Measurements from ENCODE around the gene OR51F1.

OR51F1 gene

DNA sequence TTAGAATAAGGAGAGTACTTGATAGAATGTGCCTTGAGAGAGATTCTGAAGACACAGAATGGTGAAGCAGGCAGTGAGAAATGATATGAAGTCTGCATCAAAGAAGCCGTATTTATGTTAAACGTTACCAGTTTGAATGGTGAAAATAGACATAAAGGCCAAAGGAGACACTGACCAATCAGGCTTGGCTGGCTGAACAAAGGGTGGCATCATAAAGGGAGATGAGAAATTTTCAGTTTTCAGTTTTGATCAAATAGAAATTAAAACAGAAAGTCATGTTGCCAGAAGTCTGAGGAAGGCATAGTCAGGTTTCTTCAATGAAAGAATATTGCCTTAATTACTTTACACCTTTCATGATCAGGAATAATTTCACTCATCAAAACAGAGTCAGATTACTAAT, 6.6 kb downstream of the OR51F1 start:
- no peak for TF ChIP-seq ZNF565 (CRISPR knock-in tag; conservative IDR thresholded peaks at IDR 0.05; ENCODE audit: low read depth)
- no peak for TF ChIP-seq GLIS3 (CRISPR knock-in tag; IDR thresholded peaks at IDR 0.05)
- TF ChIP-seq ARNTL (CRISPR knock-in tag; IDR thresholded peaks at IDR 0.05; ENCODE audit: borderline replicate concordance, low read depth), result no peak
- no peak for TF ChIP-seq SNAI2 (CRISPR knock-in tag; IDR thresholded peaks at IDR 0.05)
- TF ChIP-seq, protein P1, sequence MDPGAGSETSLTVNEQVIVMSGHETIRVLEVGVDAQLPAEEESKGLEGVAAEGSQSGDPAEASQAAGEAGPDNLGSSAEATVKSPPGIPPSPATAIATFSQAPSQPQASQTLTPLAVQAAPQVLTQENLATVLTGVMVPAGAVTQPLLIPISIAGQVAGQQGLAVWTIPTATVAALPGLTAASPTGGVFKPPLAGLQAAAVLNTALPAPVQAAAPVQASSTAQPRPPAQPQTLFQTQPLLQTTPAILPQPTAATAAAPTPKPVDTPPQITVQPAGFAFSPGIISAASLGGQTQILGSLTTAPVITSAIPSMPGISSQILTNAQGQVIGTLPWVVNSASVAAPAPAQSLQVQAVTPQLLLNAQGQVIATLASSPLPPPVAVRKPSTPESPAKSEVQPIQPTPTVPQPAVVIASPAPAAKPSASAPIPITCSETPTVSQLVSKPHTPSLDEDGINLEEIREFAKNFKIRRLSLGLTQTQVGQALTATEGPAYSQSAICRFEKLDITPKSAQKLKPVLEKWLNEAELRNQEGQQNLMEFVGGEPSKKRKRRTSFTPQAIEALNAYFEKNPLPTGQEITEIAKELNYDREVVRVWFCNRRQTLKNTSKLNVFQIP (CRISPR knock-in tag; IDR thresholded peaks at IDR 0.05; ENCODE audit: borderline replicate concordance, low read depth), result no peak
- TF ChIP-seq TCF4 (CRISPR knock-in tag; IDR thresholded peaks at IDR 0.05; ENCODE audit: borderline replicate concordance), result no peak
- TF ChIP-seq PPARA (CRISPR knock-in tag; IDR thresholded peaks at IDR 0.05; ENCODE audit: borderline replicate concordance), result no peak
- TF ChIP-seq, protein P2, sequence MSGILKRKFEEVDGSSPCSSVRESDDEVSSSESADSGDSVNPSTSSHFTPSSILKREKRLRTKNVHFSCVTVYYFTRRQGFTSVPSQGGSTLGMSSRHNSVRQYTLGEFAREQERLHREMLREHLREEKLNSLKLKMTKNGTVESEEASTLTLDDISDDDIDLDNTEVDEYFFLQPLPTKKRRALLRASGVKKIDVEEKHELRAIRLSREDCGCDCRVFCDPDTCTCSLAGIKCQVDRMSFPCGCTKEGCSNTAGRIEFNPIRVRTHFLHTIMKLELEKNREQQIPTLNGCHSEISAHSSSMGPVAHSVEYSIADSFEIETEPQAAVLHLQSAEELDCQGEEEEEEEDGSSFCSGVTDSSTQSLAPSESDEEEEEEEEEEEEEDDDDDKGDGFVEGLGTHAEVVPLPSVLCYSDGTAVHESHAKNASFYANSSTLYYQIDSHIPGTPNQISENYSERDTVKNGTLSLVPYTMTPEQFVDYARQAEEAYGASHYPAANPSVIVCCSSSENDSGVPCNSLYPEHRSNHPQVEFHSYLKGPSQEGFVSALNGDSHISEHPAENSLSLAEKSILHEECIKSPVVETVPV (CRISPR knock-in tag; IDR thresholded peaks at IDR 0.05), result no peak
- TF ChIP-seq ZNF8 (CRISPR knock-in tag; IDR thresholded peaks at IDR 0.05), result no peak
- TF ChIP-seq RARB (CRISPR knock-in tag; IDR thresholded peaks at IDR 0.05), result no peak
- TF ChIP-seq, protein P3, sequence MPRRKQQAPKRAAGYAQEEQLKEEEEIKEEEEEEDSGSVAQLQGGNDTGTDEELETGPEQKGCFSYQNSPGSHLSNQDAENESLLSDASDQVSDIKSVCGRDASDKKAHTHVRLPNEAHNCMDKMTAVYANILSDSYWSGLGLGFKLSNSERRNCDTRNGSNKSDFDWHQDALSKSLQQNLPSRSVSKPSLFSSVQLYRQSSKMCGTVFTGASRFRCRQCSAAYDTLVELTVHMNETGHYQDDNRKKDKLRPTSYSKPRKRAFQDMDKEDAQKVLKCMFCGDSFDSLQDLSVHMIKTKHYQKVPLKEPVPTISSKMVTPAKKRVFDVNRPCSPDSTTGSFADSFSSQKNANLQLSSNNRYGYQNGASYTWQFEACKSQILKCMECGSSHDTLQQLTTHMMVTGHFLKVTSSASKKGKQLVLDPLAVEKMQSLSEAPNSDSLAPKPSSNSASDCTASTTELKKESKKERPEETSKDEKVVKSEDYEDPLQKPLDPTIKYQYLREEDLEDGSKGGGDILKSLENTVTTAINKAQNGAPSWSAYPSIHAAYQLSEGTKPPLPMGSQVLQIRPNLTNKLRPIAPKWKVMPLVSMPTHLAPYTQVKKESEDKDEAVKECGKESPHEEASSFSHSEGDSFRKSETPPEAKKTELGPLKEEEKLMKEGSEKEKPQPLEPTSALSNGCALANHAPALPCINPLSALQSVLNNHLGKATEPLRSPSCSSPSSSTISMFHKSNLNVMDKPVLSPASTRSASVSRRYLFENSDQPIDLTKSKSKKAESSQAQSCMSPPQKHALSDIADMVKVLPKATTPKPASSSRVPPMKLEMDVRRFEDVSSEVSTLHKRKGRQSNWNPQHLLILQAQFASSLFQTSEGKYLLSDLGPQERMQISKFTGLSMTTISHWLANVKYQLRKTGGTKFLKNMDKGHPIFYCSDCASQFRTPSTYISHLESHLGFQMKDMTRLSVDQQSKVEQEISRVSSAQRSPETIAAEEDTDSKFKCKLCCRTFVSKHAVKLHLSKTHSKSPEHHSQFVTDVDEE (CRISPR knock-in tag; IDR thresholded peaks at IDR 0.05), result no peak
- no peak for TF ChIP-seq ZFP3 (CRISPR knock-in tag; IDR thresholded peaks at IDR 0.05)
- TF ChIP-seq OSR1 (CRISPR knock-in tag; IDR thresholded peaks at IDR 0.05), result no peak
- TF ChIP-seq BACH2 (CRISPR knock-in tag; IDR thresholded peaks at IDR 0.05; ENCODE audit: borderline replicate concordance), result no peak
- TF ChIP-seq ESRRG (CRISPR knock-in tag; IDR thresholded peaks at IDR 0.05), result no peak
- no peak for TF ChIP-seq CSDC2 (CRISPR knock-in tag; IDR thresholded peaks at IDR 0.05)
- TF ChIP-seq ZFP30 (CRISPR knock-in tag; IDR thresholded peaks at IDR 0.05), result no peak
- TF ChIP-seq TOX (CRISPR knock-in tag; IDR thresholded peaks at IDR 0.05; ENCODE audit: borderline replicate concordance), result no peak
- TF ChIP-seq, protein P4, sequence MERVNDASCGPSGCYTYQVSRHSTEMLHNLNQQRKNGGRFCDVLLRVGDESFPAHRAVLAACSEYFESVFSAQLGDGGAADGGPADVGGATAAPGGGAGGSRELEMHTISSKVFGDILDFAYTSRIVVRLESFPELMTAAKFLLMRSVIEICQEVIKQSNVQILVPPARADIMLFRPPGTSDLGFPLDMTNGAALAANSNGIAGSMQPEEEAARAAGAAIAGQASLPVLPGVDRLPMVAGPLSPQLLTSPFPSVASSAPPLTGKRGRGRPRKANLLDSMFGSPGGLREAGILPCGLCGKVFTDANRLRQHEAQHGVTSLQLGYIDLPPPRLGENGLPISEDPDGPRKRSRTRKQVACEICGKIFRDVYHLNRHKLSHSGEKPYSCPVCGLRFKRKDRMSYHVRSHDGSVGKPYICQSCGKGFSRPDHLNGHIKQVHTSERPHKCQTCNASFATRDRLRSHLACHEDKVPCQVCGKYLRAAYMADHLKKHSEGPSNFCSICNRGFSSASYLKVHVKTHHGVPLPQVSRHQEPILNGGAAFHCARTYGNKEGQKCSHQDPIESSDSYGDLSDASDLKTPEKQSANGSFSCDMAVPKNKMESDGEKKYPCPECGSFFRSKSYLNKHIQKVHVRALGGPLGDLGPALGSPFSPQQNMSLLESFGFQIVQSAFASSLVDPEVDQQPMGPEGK (CRISPR knock-in tag; IDR thresholded peaks at IDR 0.05; ENCODE audit: borderline replicate concordance), result no peak
- no peak for ATAC-seq

DNA sequence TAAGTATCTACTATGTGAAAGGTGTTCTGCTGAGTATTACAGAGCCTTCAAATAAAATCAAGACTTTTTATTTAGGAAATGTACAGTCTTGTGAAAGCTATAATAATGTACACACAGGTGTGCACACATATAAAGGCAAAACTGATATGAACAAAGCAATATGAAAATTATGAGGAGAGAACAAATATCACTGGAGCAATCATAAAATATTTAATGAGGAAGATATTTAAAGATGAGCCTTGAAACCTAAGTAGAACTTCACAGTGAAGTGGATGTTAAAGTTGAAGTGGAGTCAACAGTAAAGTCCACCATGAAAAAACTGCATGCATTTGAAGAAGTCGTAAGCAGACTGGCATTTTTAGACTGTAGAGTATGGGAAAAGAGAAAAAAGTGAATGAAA, 18.5 kb downstream of the OR51F1 start:
- ATAC-seq, result no peak
- TF ChIP-seq, protein P2 (CRISPR knock-in tag; IDR thresholded peaks at IDR 0.05), result no peak
- TF ChIP-seq BACH2 (CRISPR knock-in tag; IDR thresholded peaks at IDR 0.05; ENCODE audit: borderline replicate concordance) (no peak), ESRRG (CRISPR knock-in tag; IDR thresholded peaks at IDR 0.05) (no peak), ARNTL (CRISPR knock-in tag; IDR thresholded peaks at IDR 0.05; ENCODE audit: borderline replicate concordance, low read depth) (no peak), ISL1 (CRISPR knock-in tag; IDR thresholded peaks at IDR 0.05) (no peak), TCF4 (CRISPR knock-in tag; IDR thresholded peaks at IDR 0.05; ENCODE audit: borderline replicate concordance) (no peak), PPARA (CRISPR knock-in tag; IDR thresholded peaks at IDR 0.05; ENCODE audit: borderline replicate concordance) (no peak), CSDC2 (CRISPR knock-in tag; IDR thresholded peaks at IDR 0.05) (no peak), ZC3H10 (CRISPR knock-in tag; IDR thresholded peaks at IDR 0.05) (no peak), ZNF70 (CRISPR knock-in tag; IDR thresholded peaks at IDR 0.05) (no peak), TOX (CRISPR knock-in tag; IDR thresholded peaks at IDR 0.05; ENCODE audit: borderline replicate concordance) (no peak), SNAI2 (CRISPR knock-in tag; IDR thresholded peaks at IDR 0.05) (no peak), ZNF8 (CRISPR knock-in tag; IDR thresholded peaks at IDR 0.05) (no peak), ZFP30 (CRISPR knock-in tag; IDR thresholded peaks at IDR 0.05) (no peak), GLIS3 (CRISPR knock-in tag; IDR thresholded peaks at IDR 0.05) (no peak)
- TF ChIP-seq, protein P4 (CRISPR knock-in tag; IDR thresholded peaks at IDR 0.05; ENCODE audit: borderline replicate concordance), result no peak
- TF ChIP-seq, protein P5, sequence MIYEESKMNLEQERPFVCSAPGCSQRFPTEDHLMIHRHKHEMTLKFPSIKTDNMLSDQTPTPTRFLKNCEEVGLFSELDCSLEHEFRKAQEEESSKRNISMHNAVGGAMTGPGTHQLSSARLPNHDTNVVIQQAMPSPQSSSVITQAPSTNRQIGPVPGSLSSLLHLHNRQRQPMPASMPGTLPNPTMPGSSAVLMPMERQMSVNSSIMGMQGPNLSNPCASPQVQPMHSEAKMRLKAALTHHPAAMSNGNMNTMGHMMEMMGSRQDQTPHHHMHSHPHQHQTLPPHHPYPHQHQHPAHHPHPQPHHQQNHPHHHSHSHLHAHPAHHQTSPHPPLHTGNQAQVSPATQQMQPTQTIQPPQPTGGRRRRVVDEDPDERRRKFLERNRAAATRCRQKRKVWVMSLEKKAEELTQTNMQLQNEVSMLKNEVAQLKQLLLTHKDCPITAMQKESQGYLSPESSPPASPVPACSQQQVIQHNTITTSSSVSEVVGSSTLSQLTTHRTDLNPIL (CRISPR knock-in tag; IDR thresholded peaks at IDR 0.05; ENCODE audit: low read depth), result no peak
- TF ChIP-seq, protein P1 (CRISPR knock-in tag; IDR thresholded peaks at IDR 0.05; ENCODE audit: borderline replicate concordance, low read depth), result no peak

Data from SK-N-SH treated with all-trans-retinoic acid at 6 μM for 48 hours (cell line).